ENCODE measurements around the gene DHH. TPM values are rescaled to one million over a fixed set of nuclear protein-coding genes. Genes with fewer than 3 reads are reported as not detected.

Gene DHH
- total and polyA plus RNA-seq, 2 experiments from 2014 or later, result not detected

- TF ChIP-seq REST (IDR thresholded peaks at IDR 0.05; ENCODE audit: unreplicated experiment), result no peak
- TF ChIP-seq POLR2AphosphoS5 (IDR thresholded peaks at IDR 0.05; ENCODE audit: low read depth), result no peak
- TF ChIP-seq EZH2 (IDR thresholded peaks at IDR 0.05; ENCODE audit: low read depth, unreplicated experiment), result no peak
- no peak for TF ChIP-seq STAT1 (IDR thresholded peaks at IDR 0.05; ENCODE audit: unreplicated experiment)
- no peak for TF ChIP-seq ZNF331 (CRISPR knock-in tag; IDR thresholded peaks at IDR 0.05; ENCODE audit: low read depth)
- no peak for TF ChIP-seq JUNB (IDR thresholded peaks at IDR 0.05; ENCODE audit: unreplicated experiment)
Measured at GRCh38 chr12:49051777-49052438, 42.7 kb downstream of the DHH start (continued).

GRCh38 chr12:49051373-49051764 lies 43.2 kb downstream of the DHH start:
- H3K79me2 ChIP-seq (replicated peaks; ENCODE audit: insufficient read depth), result peaks cover 29% of the 10 kb centered on the region
- ATAC-seq, result no peak
- TF ChIP-seq CTCF (conservative IDR thresholded peaks at IDR 0.05; ENCODE audit: low read depth in 2 of 2) (no peak), ZNF331 (CRISPR knock-in tag; IDR thresholded peaks at IDR 0.05; ENCODE audit: low read depth) (no peak), ZNF462 (CRISPR knock-in tag; IDR thresholded peaks at IDR 0.05) (no peak), REST (IDR thresholded peaks at IDR 0.05; ENCODE audit: unreplicated experiment) (no peak), STAT1 (IDR thresholded peaks at IDR 0.05; ENCODE audit: unreplicated experiment) (no peak)

More at GRCh38 chr12:49051373-49051764, 43.2 kb downstream of the DHH start:
- peaks cover 94% of the 10 kb centered on the region for H3K36me3 Mint-ChIP-seq (ENCODE audit: low read depth)
- Histone ChIP-seq H3F3A (replicated peaks; ENCODE audit: low read depth) (no peaks in the 10 kb centered on the region), H3K4me3 (no peak overlapping the region), H3K27ac (ENCODE audit: low read depth) (no peak overlapping the region), H4K20me1 (replicated peaks; ENCODE audit: insufficient read depth) (peaks cover 51% of the 10 kb centered on the region), H3K4me2 (no peak overlapping the region), H3K9me2 (ENCODE audit: insufficient read depth) (no peaks in the 10 kb centered on the region), H2AFZ (no peak overlapping the region), H3K4me1 (ENCODE audit: insufficient read depth) (peaks cover 2% of the 10 kb centered on the region; the same call in 1 of the 2 replicates), H3K27me3 (ENCODE audit: insufficient read depth) (no peaks in the 10 kb centered on the region), H3K36me3 (ENCODE audit: insufficient read depth) (peaks cover 41% of the 10 kb centered on the region)
- H3K4me1 Mint-ChIP-seq, result peaks cover 14% of the 10 kb centered on the region
- H3K27me3 Mint-ChIP-seq (ENCODE audit: insufficient read depth, low read depth, poor library complexity), result peaks cover 17% of the 10 kb centered on the region
- H3K27ac Mint-ChIP-seq, result no peak overlapping the region
- no peak for DNase-seq (ENCODE audit: low spot score)
- no peaks in the 10 kb centered on the region; the same call in 2 of the 3 replicates for H3K9me3 Mint-ChIP-seq
- H3K4me3 Mint-ChIP-seq, result no peak overlapping the region
